ENCODE data around the gene YTHDF2. TPM values are rescaled to one million over a fixed set of nuclear protein-coding genes. Genes with fewer than 3 reads are reported as not detected.
"Not testable (repeated sequence)": the region's sequence is repeated elsewhere in the genome, so short reads cannot be mapped to it uniquely, and the experiment has no call there.

The YTHDF2 gene
- total RNA-seq, 1 donor: 64.2 TPM

- no peak for DNase-seq (ENCODE audit: low read depth)
- no peak overlapping the region for H3K4me3 ChIP-seq (ENCODE audit: low read depth, low read length)
- no peak for TF ChIP-seq CTCF (IDR thresholded peaks at IDR 0.05; ENCODE audit: insufficient read depth, low read length)
Observed at GRCh38 chr1:28720376-28720775, 16.4 kb upstream of the YTHDF2 start.

GRCh38 chr1:28721927-28722326, 14.8 kb upstream of the YTHDF2 start:
- not testable (repeated sequence) for DNase-seq (ENCODE audit: low read depth); H3K4me3 ChIP-seq (ENCODE audit: low read depth, low read length)

- H3K4me3 ChIP-seq (ENCODE audit: low read depth, low read length); DNase-seq (ENCODE audit: low read depth): not testable (repeated sequence)
Observed at GRCh38 chr1:28725365-28725764, 11.4 kb upstream of the YTHDF2 start.

GRCh38 chr1:28735961-28736449, 735 bp upstream of the YTHDF2 start:
- DNase-seq (ENCODE audit: low read depth): no peak
- TF ChIP-seq CTCF (IDR thresholded peaks at IDR 0.05; ENCODE audit: insufficient read depth, low read length): no peak
- H3K4me3 ChIP-seq (ENCODE audit: low read depth, low read length): peak overlapping the region; percentile 62

GRCh38 chr1:28737307-28738132, 780 bp downstream of the YTHDF2 start:
- DNase-seq (ENCODE audit: low read depth): peak; percentile 53
- peak overlapping the region; percentile 84 for H3K4me3 ChIP-seq (ENCODE audit: low read depth, low read length)
- TF ChIP-seq CTCF (IDR thresholded peaks at IDR 0.05; ENCODE audit: insufficient read depth, low read length): no peak

GRCh38 chr1:28740118-28740517, 3.4 kb downstream of the YTHDF2 start:
- H3K4me3 ChIP-seq (ENCODE audit: low read depth, low read length): no peak overlapping the region
- DNase-seq (ENCODE audit: low read depth): no peak
- no peak for TF ChIP-seq CTCF (IDR thresholded peaks at IDR 0.05; ENCODE audit: insufficient read depth, low read length)

- DNase-seq (ENCODE audit: low read depth): no peak
- TF ChIP-seq CTCF (IDR thresholded peaks at IDR 0.05; ENCODE audit: insufficient read depth, low read length): no peak
Observed at GRCh38 chr1:28744184-28744583, 7.4 kb downstream of the YTHDF2 start.

GRCh38 chr1:28745653-28746173, 9.0 kb downstream of the YTHDF2 start:
- TF ChIP-seq CTCF (IDR thresholded peaks at IDR 0.05; ENCODE audit: insufficient read depth, low read length): no peak
- no peak for DNase-seq (ENCODE audit: low read depth)
- H3K4me3 ChIP-seq (ENCODE audit: low read depth, low read length): no peak overlapping the region

More at GRCh38 chr1:28744184-28744583, 7.4 kb downstream of the YTHDF2 start:
- no peak overlapping the region for H3K4me3 ChIP-seq (ENCODE audit: low read depth, low read length)

Data from fibroblast of the aortic adventitia (primary cell).